Suprapubic skin (tissue), 4 donors: ENCODE results near the gene MCOLN1. TPM values are rescaled to one million over a fixed set of nuclear protein-coding genes. Genes with fewer than 3 reads are reported as not detected.

Experiments used
- DNase-seq, 2 donors: peaks; one replicate each; pipeline ENCODE4 v3.0.0-alpha.2; 2019; ENCODE audit warnings: low spot score in 2 of 2
- H3K27ac ChIP-seq: fragments of 200-600 bp; sonication (generic); one replicate; pipeline ENCODE4 v1.5.1; 2019
- H3K27me3 ChIP-seq: fragments of 200-600 bp; sonication (generic); one replicate; pipeline ENCODE4 v1.5.1; 2019
- H3K36me3 ChIP-seq: fragments of 200-600 bp; sonication (generic); one replicate; pipeline ENCODE4 v1.5.1; 2019
- H3K4me1 ChIP-seq: fragments of 200-600 bp; sonication (generic); one replicate; pipeline ENCODE4 v1.5.1; 2019
- H3K4me3 ChIP-seq: fragments of 200-600 bp; sonication (generic); one replicate; pipeline ENCODE4 v1.5.1; 2019; ENCODE audit warnings: mild to moderate bottlenecking
- H3K9me3 ChIP-seq: fragments of 200-600 bp; sonication (generic); one replicate; pipeline ENCODE4 v1.5.1; 2019
- EP300 ChIP-seq: sonication (generic); formaldehyde crosslinking; IDR thresholded peaks from one replicate; pipeline ENCODE4 v1.6.1; 2017; ENCODE audit warnings: antibody characterized with exemption
- POLR2A ChIP-seq, 2 donors: fragments of 450-650 bp; IDR thresholded peaks; one replicate each; pipeline ENCODE4 v1.6.1; 2017; ENCODE audit warnings: antibody characterized with exemption in 2 of 2, mild to moderate bottlenecking in 2 of 2, moderate library complexity in 2 of 2
- POLR2AphosphoS5 ChIP-seq, 3 donors: sonication (generic); formaldehyde crosslinking; IDR thresholded peaks; one replicate each; pipeline ENCODE4 v1.6.1; 2017; ENCODE audit warnings: antibody characterized with exemption in 3 of 3
- WGBS: methylation state at CpG from one replicate; pipeline ENCODE4 v1.1.5; 2018; 5-methylcytosine and 5-hydroxymethylcytosine counted together
- total RNA-seq, 4 donors: library from RNA; depleted of rRNA; stranded (reverse); fragments of >200 nt; gene quantifications; one replicate each; pipeline ENCODE4 v1.1.0, GENCODE V29; 2016
- TF ChIP-seq, protein P1 (sequence below), 2 donors: fragments of 200-600 bp in 1 of 2; fragments of 450-650 bp in 1 of 2; sonication (generic) in 1 of 2; IDR thresholded peaks; one replicate each; pipeline ENCODE4 v1.5.1; 2016 to 2019; ENCODE audit warnings: antibody characterized with exemption in 2 of 2, mild to moderate bottlenecking in 1 of 2, moderate library complexity in 1 of 2

The MCOLN1 gene
- total RNA-seq, 4 donors from 2014 or later = 15.9 to 43.6 (median 29.5) TPM

- TF ChIP-seq POLR2A (IDR thresholded peaks at IDR 0.05) (no peak), EP300 (no peak), POLR2AphosphoS5 (IDR thresholded peaks at IDR 0.05) (no peak)
- TF ChIP-seq, protein P1, sequence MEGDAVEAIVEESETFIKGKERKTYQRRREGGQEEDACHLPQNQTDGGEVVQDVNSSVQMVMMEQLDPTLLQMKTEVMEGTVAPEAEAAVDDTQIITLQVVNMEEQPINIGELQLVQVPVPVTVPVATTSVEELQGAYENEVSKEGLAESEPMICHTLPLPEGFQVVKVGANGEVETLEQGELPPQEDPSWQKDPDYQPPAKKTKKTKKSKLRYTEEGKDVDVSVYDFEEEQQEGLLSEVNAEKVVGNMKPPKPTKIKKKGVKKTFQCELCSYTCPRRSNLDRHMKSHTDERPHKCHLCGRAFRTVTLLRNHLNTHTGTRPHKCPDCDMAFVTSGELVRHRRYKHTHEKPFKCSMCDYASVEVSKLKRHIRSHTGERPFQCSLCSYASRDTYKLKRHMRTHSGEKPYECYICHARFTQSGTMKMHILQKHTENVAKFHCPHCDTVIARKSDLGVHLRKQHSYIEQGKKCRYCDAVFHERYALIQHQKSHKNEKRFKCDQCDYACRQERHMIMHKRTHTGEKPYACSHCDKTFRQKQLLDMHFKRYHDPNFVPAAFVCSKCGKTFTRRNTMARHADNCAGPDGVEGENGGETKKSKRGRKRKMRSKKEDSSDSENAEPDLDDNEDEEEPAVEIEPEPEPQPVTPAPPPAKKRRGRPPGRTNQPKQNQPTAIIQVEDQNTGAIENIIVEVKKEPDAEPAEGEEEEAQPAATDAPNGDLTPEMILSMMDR (IDR thresholded peaks at IDR 0.05) = no peak
- Histone ChIP-seq H3K9me3 (no peaks in the 10 kb centered on the region), H3K4me1 (no peaks in the 10 kb centered on the region), H3K27ac (no peak overlapping the region), H3K4me3 (no peak overlapping the region), H3K27me3 (no peaks in the 10 kb centered on the region), H3K36me3 (peaks cover 70% of the 10 kb centered on the region)
- 72% methylated on average over 27 of the region's 62 CpGs for WGBS
- no peak for DNase-seq
Observed at GRCh38 chr19:7554990-7555864, 32.8 kb downstream of the MCOLN1 start.

DNA sequence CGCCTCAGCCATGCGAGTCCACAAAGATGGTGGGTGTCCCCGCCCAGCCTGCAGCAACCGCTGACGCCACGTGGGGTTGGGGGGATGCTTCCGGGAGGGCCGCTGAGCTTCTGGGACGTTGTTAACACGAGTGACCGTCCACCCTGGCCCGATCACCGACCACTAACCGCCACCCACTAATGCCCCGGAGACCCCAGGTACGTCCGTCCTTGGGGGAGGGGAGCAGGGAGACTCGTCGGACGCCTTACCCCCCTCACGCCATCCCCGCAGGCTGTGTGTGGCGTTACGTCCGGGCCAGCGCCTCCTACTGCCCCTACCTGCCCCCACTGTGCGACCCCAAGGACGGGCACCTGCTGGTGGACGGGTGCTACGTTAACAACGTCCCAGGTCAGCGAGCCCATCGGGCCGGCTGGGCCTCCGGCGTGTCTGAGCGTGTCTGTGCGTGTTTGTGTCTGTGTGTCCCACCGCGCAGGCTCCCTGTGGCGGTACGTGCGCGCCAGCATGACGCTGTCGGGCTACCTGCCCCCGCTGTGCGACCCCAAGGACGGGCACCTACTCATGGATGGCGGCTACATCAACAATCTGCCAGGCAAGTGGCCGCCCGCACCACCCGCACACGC lies 34.4 kb downstream of the MCOLN1 start:
- WGBS = 96% methylated on average over 35 of the region's 54 CpGs
- DNase-seq = no peak
- Histone ChIP-seq H3K27ac (no peak overlapping the region), H3K4me3 (no peak overlapping the region), H3K9me3 (no peaks in the 10 kb centered on the region), H3K27me3 (no peaks in the 10 kb centered on the region), H3K36me3 (peaks cover 79% of the 10 kb centered on the region), H3K4me1 (no peaks in the 10 kb centered on the region)
- TF ChIP-seq POLR2A (IDR thresholded peaks at IDR 0.05) = no peak
- TF ChIP-seq EP300 = no peak

DNA sequence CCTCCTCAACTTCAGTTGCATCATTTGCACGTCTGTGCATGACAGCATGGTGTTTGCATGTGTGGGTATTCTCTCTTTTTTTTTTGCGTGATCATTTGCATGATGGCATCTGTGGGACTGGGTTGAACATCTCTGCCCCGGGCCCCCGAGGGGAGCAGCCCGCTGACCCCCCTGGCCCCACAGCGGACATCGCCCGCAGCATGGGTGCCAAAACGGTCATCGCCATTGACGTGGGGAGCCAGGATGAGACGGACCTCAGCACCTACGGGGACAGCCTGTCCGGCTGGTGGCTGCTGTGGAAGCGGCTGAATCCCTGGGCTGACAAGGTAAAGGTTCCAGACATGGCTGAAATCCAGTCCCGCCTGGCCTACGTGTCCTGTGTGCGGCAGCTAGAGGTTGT lies 36.2 kb downstream of the MCOLN1 start:
- 92% methylated on average over 11 of the region's 18 CpGs for WGBS
- Histone ChIP-seq H3K4me1 (no peaks in the 10 kb centered on the region), H3K27ac (no peak overlapping the region), H3K4me3 (no peak overlapping the region), H3K9me3 (no peaks in the 10 kb centered on the region), H3K36me3 (peaks cover 75% of the 10 kb centered on the region), H3K27me3 (no peaks in the 10 kb centered on the region)
- no peak for DNase-seq
- TF ChIP-seq POLR2A (IDR thresholded peaks at IDR 0.05) = no peak
- TF ChIP-seq, protein P1 (IDR thresholded peaks at IDR 0.05) = no peak
- no peak for TF ChIP-seq POLR2AphosphoS5 (IDR thresholded peaks at IDR 0.05)
- TF ChIP-seq EP300 = no peak

GRCh38 chr19:7559102-7559501 lies 36.7 kb downstream of the MCOLN1 start:
- Histone ChIP-seq H3K4me1 (no peaks in the 10 kb centered on the region), H3K27ac (no peak overlapping the region), H3K9me3 (no peaks in the 10 kb centered on the region), H3K36me3 (peaks cover 74% of the 10 kb centered on the region), H3K27me3 (no peaks in the 10 kb centered on the region), H3K4me3 (no peak overlapping the region)
- TF ChIP-seq, protein P1 (IDR thresholded peaks at IDR 0.05) = no peak
- TF ChIP-seq POLR2A (IDR thresholded peaks at IDR 0.05) (no peak), POLR2AphosphoS5 (IDR thresholded peaks at IDR 0.05) (no peak), EP300 (no peak)
- DNase-seq = no peak
- WGBS = 72% methylated on average over 4 of the region's 4 CpGs

DNA sequence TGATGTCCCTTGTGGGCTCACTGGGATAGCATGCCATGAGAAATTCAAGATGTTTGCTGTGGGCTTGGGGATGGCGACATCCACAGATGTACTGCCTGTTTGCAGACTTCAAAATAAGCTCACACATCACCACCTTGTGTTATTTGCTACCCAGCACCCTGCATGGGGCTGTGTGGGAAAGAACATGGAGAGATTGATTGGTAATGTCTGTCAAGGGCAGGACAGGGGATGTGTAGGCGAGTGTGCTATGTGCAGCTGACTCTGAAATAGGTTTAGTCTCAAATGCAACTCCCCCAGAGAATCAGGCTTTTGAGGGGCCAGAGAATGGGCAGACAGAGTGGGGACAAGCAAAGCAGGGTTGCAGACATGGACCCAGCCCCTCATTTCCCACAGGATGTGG lies 37.8 kb downstream of the MCOLN1 start:
- no peak overlapping the region for H3K4me3 ChIP-seq
- H3K36me3 ChIP-seq = peaks cover 62% of the 10 kb centered on the region
- no peak for DNase-seq
- TF ChIP-seq, protein P1 (IDR thresholded peaks at IDR 0.05) = no peak
- no peak for TF ChIP-seq POLR2A (IDR thresholded peaks at IDR 0.05)
- no peak for TF ChIP-seq POLR2AphosphoS5 (IDR thresholded peaks at IDR 0.05)
- TF ChIP-seq EP300 = no peak
- H3K4me1 ChIP-seq = no peaks in the 10 kb centered on the region
- 100% methylated on average over 2 of the region's 2 CpGs for WGBS
- H3K27ac ChIP-seq = no peak overlapping the region
- no peaks in the 10 kb centered on the region for H3K27me3 ChIP-seq
- no peaks in the 10 kb centered on the region for H3K9me3 ChIP-seq
